HepG2 (cell line): Measurements from ENCODE around the gene CLHC1. TPM values are rescaled to one million over a fixed set of nuclear protein-coding genes. Genes with fewer than 3 reads are reported as not detected.
"Not testable (repeated sequence)": the region's sequence is repeated elsewhere in the genome, so short reads cannot be mapped to it uniquely, and the experiment has no call there.

Source experiments
- ATAC-seq: fragments of 200-7000 bp; cut with Tn5 transposase; 3 replicates; pipeline ENCODE4 v1.9.1; 2020; ENCODE audit warnings: mild to moderate bottlenecking, moderate library complexity
- BruUV-seq: library from RNA; stranded (reverse); fragments of 400-500 nt; replicated peaks from 2 replicates; lab custom pipeline; 2021; lab: Mats Ljungman, UMichigan
- CTCF ChIA-PET: fragments of 300-600 bp; formaldehyde crosslinking; extraction: SDS; loops from one replicate; lab custom pipeline; 2021; ENCODE audit warnings: low total read pairs, inconsistent platforms, low intra/inter-chr PET ratio; lab: Yijun Ruan, JAX
- POLR2A ChIA-PET: fragments of 350-600 bp; sonication (Branson Sonifier 250); formaldehyde crosslinking; loops from one replicate; lab custom pipeline; 2020; ENCODE audit warnings: antibody characterized with exemption, inconsistent platforms; lab: Yijun Ruan, JAX
- DNase-seq: peaks from one replicate; pipeline ENCODE4 v3.0.0-alpha.2; 2015; ENCODE audit warnings: low spot score
- FAIRE-seq: peaks from 3 replicates; lab custom pipeline; 2011; peaks lifted over from hg19 to GRCh38; lab: Jason Lieb, UNC
- H2AFZ ChIP-seq: one replicate; pipeline ENCODE4 v1.6.1; 2011; ENCODE audit warnings: low read length, inconsistent platforms
- H3K27ac ChIP-seq: fragments of 300-600 bp; 3 replicates; pipeline ENCODE4 v1.8.0; 2011; ENCODE audit warnings: mixed run types, mild to moderate bottlenecking, mixed read lengths, low read length, inconsistent platforms; ENCODE audit not compliant: insufficient read depth; ENCODE audit errors: extremely low read length
- H3K27me3 ChIP-seq, 2 experiments: fragments of 200-600 bp in 1 of 2; 2 replicates in 1 of 2; 3 replicates in 1 of 2; pipeline versions ENCODE4 v1.6.0 to v1.8.0; 2011; ENCODE audit warnings: low read length in 2 of 2, mild to moderate bottlenecking in 2 of 2, moderate library complexity in 2 of 2, inconsistent platforms in 1 of 2; ENCODE audit not compliant: insufficient read depth in 2 of 2, control insufficient read depth in 1 of 2
- H3K36me3 ChIP-seq, 2 experiments: fragments of 200-600 bp in 1 of 2; replicated peaks in 1 of 2; 2 replicates in 1 of 2; 3 replicates in 1 of 2; pipeline versions ENCODE4 v1.5.1 to v1.8.0; 2011; ENCODE audit warnings: low read length in 2 of 2, inconsistent platforms in 1 of 2; ENCODE audit not compliant: insufficient read depth in 2 of 2, control insufficient read depth in 1 of 2
- H3K4me1 ChIP-seq: 2 replicates; pipeline ENCODE4 v1.5.1; 2012; ENCODE audit warnings: low read length, inconsistent platforms; ENCODE audit not compliant: insufficient read depth
- H3K4me2 ChIP-seq: 2 replicates; pipeline ENCODE4 v1.6.0; 2011; ENCODE audit warnings: low read depth, low read length, inconsistent platforms
- H3K4me3 ChIP-seq, 3 experiments: fragments of 200-600 bp in 1 of 3; sonication (generic), shearing (Covaris generic) in 1 of 3; replicated peaks in 1 of 3; 2 replicates each; pipeline ENCODE4 v1.5.1; 2011 to 2016; ENCODE audit warnings: low read length in 3 of 3, inconsistent platforms in 2 of 3, low read depth in 2 of 3, mild to moderate bottlenecking in 2 of 3, control low read depth in 1 of 3, mixed read lengths in 1 of 3; ENCODE audit not compliant: insufficient read depth in 1 of 3
- H3K79me2 ChIP-seq: one replicate; pipeline ENCODE4 v1.6.1; 2011; ENCODE audit warnings: low read length, inconsistent platforms; ENCODE audit not compliant: insufficient read depth
- H3K9ac ChIP-seq: 2 replicates; pipeline ENCODE4 v1.6.0; 2011; ENCODE audit warnings: mild to moderate bottlenecking, low read depth, low read length, inconsistent platforms; ENCODE audit not compliant: insufficient read depth
- H3K9me3 ChIP-seq: 2 replicates; pipeline ENCODE4 v1.5.1; 2012; ENCODE audit warnings: mild to moderate bottlenecking, low read length
- H4K20me1 ChIP-seq: 2 replicates; pipeline ENCODE4 v1.6.0; 2011; ENCODE audit warnings: inconsistent platforms, mild to moderate bottlenecking, low read length, moderate library complexity; ENCODE audit not compliant: insufficient read depth
- KIAA2018 ChIP-seq: sonication (generic); formaldehyde crosslinking; IDR thresholded peaks from 2 replicates; pipeline ENCODE4 v1.5.0; 2020; ENCODE audit warnings: mild to moderate bottlenecking, missing genetic modification reagents, borderline replicate concordance
- ZNF318 ChIP-seq: sonication (generic); formaldehyde crosslinking; IDR thresholded peaks from 2 replicates; pipeline ENCODE4 v1.4.0; 2020; ENCODE audit warnings: mild to moderate bottlenecking, missing genetic modification reagents
- WGBS: methylation state at CpG from one replicate; pipeline ENCODE4 v1.1.6; 2017; ENCODE audit warnings: low lambda C conversion rate; 5-methylcytosine and 5-hydroxymethylcytosine counted together
- in situ Hi-C: cut with HindIII; loops from 2 replicates; pipeline ENCODE4 v1.10.0; 2017; ENCODE audit warnings: low pct_unique_long_range_greater_than_20kb; ENCODE audit not compliant: extremely low pct_ligation_motif_present
- intact Hi-C: fragments of 100-400 bp; cut with micrococcal nuclease; formaldehyde crosslinking; loops from one replicate; pipeline ENCODE4 v1.10.0; 2022; ENCODE audit not compliant: unreplicated experiment
- polyA plus RNA-seq, 8 experiments: library from polyadenylated mRNA; depleted of rRNA in 3 of 8; stranded (reverse) in 7 of 8; unstranded in 1 of 8; fragments of >200 nt; fragmentation: Illumina TruSeq in 4 of 8; extraction: Trizol in 4 of 8; gene quantifications; 2 replicates each; pipeline versions ENCODE4 v1.2.1 to v1.2.3, GENCODE V29; 2011 to 2016; ENCODE audit warnings: low read depth in 4 of 8, missing spikeins in 1 of 8, mixed read lengths in 1 of 8; ENCODE audit not compliant: insufficient read depth in 1 of 8
- total RNA-seq, 5 experiments: library from RNA; depleted of rRNA; stranded (reverse); fragments of >200 nt; fragmentation: Illumina TruSeq; extraction: Trizol; gene quantifications; 2 replicates each; pipeline ENCODE4 v1.2.3, GENCODE V29; 2016; ENCODE audit warnings: low read depth in 1 of 5

Gene CLHC1
- total and polyA plus RNA-seq, 2 of the 13 experiments (the other 11 are each of a cell fraction or from before 2014, with no cell fraction given) = 9.8 to 12.6 TPM

- TF ChIP-seq KIAA2018 (CRISPR knock-in tag) (no peak), ZNF318 (no peak)
Observed at GRCh38 chr2:55144922-55145820, 86.9 kb downstream of the CLHC1 start (continued).

GRCh38 chr2:55143706-55144105 lies 88.4 kb downstream of the CLHC1 start:
- H3K4me1 ChIP-seq = peaks cover 15% of the 10 kb centered on the region
- H3K4me3 ChIP-seq, H2AFZ ChIP-seq, H3K9ac ChIP-seq, in situ Hi-C loops, H3K9me3 ChIP-seq, POLR2A ChIA-PET, H4K20me1 ChIP-seq, H3K27ac ChIP-seq, CTCF ChIA-PET, DNase-seq, H3K79me2 ChIP-seq, H3K36me3 ChIP-seq, FAIRE-seq, BruUV-seq, intact Hi-C loops, ATAC-seq, H3K4me2 ChIP-seq: not testable (repeated sequence)
- WGBS = 34% methylated on average over 2 of the region's 2 CpGs
- H3K27me3 ChIP-seq = peaks cover 0 to 25% of the 10 kb centered on the region in 2 experiments; a peak in 3 of 5 replicates
